ENCODE data around the gene MRPS5. TPM values are rescaled to one million over a fixed set of nuclear protein-coding genes. Genes with fewer than 3 reads are reported as not detected.

The MRPS5 gene
- total RNA-seq, 1 donor from 2014 or later, result 47.5 TPM

- Mint-ChIP-seq H3K4me3 (ENCODE audit: unreplicated experiment) (peak overlapping the region; percentile 24), H3K4me1 (ENCODE audit: unreplicated experiment) (peaks cover 12% of the 10 kb centered on the region), H3K27ac (ENCODE audit: unreplicated experiment) (peak overlapping the region; percentile 16), H3K27me3 (ENCODE audit: unreplicated experiment) (peaks cover 23% of the 10 kb centered on the region), H3K9me3 (ENCODE audit: unreplicated experiment) (peaks cover 5% of the 10 kb centered on the region), H3K36me3 (ENCODE audit: low read depth, unreplicated experiment) (peaks cover 22% of the 10 kb centered on the region)
- TF ChIP-seq, protein P1, sequence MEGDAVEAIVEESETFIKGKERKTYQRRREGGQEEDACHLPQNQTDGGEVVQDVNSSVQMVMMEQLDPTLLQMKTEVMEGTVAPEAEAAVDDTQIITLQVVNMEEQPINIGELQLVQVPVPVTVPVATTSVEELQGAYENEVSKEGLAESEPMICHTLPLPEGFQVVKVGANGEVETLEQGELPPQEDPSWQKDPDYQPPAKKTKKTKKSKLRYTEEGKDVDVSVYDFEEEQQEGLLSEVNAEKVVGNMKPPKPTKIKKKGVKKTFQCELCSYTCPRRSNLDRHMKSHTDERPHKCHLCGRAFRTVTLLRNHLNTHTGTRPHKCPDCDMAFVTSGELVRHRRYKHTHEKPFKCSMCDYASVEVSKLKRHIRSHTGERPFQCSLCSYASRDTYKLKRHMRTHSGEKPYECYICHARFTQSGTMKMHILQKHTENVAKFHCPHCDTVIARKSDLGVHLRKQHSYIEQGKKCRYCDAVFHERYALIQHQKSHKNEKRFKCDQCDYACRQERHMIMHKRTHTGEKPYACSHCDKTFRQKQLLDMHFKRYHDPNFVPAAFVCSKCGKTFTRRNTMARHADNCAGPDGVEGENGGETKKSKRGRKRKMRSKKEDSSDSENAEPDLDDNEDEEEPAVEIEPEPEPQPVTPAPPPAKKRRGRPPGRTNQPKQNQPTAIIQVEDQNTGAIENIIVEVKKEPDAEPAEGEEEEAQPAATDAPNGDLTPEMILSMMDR (IDR thresholded peaks at IDR 0.05; ENCODE audit: unreplicated experiment), result no peak
- DNase-seq (ENCODE audit: low spot score), result no peak
Measured at GRCh38 chr2:95037384-95037839, 84.2 kb downstream of the MRPS5 start.

GRCh38 chr2:95036596-95037383 is 84.8 kb downstream of the MRPS5 start:
- peaks cover 22% of the 10 kb centered on the region for H3K36me3 Mint-ChIP-seq (ENCODE audit: low read depth, unreplicated experiment)
- no peak for DNase-seq (ENCODE audit: low spot score)
- peaks cover 5% of the 10 kb centered on the region for H3K9me3 Mint-ChIP-seq (ENCODE audit: unreplicated experiment)
- H3K4me1 Mint-ChIP-seq (ENCODE audit: unreplicated experiment), result peaks cover 12% of the 10 kb centered on the region
- TF ChIP-seq, protein P1 (IDR thresholded peaks at IDR 0.05; ENCODE audit: unreplicated experiment), result no peak
- peaks cover 23% of the 10 kb centered on the region for H3K27me3 Mint-ChIP-seq (ENCODE audit: unreplicated experiment)
- H3K27ac Mint-ChIP-seq (ENCODE audit: unreplicated experiment), result peak overlapping the region; percentile 16
- H3K4me3 Mint-ChIP-seq (ENCODE audit: unreplicated experiment), result peak overlapping the region; percentile 49

Other genes with a start within 250 kb of the MRPS5 start
- gene MAL, start 96.1 kb downstream of the MRPS5 start, total RNA-seq (ENCODE audit: unreplicated experiment), result not detected
- gene ZNF514, start 38.0 kb upstream of the MRPS5 start, total RNA-seq (ENCODE audit: unreplicated experiment), result 16.2 TPM
- 5.3 TPM for gene ZNF2, start 44.0 kb upstream of the MRPS5 start, total RNA-seq (ENCODE audit: unreplicated experiment)
- gene ZNF892, start 85.7 kb upstream of the MRPS5 start, total RNA-seq (ENCODE audit: unreplicated experiment), result 11.2 TPM
- 0.62 TPM for gene PROM2, start 152.6 kb upstream of the MRPS5 start, total RNA-seq (ENCODE audit: unreplicated experiment)
- 0.26 TPM for gene KCNIP3, start 175.5 kb upstream of the MRPS5 start, total RNA-seq (ENCODE audit: unreplicated experiment)